A204.1 (cell line): ENCODE measurements around the gene SHISA6.
"Not testable (repeated sequence)": the region's sequence is repeated elsewhere in the genome, so short reads cannot be mapped to it uniquely, and the experiment has no call there.

ENCODE experiments used
- FAIRE-seq: peaks from 2 replicates; lab custom pipeline; 2012; peaks lifted over from hg19 to GRCh38; lab: Jason Lieb, UNC

Gene SHISA6

GRCh38 chr17:11267999-11268575, 27.1 kb downstream of the SHISA6 start:
- no peak for FAIRE-seq

GRCh38 chr17:11269210-11269609, 28.2 kb downstream of the SHISA6 start:
- no peak for FAIRE-seq

GRCh38 chr17:11272191-11272590, 31.2 kb downstream of the SHISA6 start:
- no peak for FAIRE-seq

DNA sequence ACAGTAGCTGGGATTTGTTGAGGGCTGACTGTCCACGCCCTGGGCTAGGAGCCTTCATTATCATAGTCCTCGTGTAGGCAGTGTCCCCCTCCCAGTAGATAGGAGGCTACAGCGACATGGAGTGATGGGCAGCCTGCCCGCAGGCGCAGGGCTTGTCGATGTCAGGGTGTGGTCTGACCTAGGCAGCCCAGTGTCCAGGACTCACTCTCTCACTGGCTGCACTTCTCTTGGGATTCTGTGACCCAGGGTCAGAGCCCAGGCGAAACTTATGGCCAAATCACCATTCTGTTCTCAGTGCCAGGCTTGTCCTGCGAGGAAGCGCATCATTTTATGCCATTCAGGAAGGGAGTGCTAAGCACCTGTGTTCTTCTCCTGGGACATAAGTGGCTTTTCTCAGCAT, 32.6 kb downstream of the SHISA6 start:
- FAIRE-seq: no peak

DNA sequence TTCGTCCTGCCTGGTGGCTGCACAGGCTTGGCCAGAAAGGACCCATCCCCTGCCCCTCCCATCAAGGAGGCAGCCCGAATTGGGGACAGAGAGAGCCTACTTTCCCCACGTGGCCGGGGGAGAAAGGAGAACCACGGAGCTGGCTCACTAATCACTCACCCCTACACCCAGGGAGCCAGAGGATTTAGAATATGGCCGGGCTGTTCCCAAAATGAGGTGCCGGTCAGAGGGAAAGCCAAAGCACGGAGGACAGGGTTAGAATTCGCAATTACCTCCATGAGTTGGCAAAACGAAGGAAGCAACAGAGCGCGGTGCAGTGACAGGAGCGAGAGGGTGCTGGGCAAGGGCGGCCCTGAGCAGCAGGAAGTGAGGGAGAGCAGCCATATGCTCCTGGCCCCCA, 33.1 kb downstream of the SHISA6 start:
- FAIRE-seq: no peak

DNA sequence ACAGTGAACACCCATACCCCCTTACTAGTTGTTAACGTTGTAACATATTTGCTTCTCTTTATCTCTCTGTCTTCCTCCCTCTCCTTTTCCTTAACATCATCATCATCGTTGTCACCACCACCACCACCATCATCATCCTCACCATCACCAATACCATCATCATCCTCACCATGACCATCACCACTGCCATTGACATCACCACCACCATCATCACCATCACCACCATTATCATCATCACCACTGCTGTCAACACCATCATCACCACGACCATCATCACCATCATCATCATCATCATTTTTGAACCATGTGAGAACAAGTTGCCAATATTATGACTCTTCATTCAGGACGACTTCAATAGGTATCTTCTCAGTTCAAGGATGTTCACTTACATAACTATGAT, 35.5 kb downstream of the SHISA6 start:
- FAIRE-seq: no peak

DNA sequence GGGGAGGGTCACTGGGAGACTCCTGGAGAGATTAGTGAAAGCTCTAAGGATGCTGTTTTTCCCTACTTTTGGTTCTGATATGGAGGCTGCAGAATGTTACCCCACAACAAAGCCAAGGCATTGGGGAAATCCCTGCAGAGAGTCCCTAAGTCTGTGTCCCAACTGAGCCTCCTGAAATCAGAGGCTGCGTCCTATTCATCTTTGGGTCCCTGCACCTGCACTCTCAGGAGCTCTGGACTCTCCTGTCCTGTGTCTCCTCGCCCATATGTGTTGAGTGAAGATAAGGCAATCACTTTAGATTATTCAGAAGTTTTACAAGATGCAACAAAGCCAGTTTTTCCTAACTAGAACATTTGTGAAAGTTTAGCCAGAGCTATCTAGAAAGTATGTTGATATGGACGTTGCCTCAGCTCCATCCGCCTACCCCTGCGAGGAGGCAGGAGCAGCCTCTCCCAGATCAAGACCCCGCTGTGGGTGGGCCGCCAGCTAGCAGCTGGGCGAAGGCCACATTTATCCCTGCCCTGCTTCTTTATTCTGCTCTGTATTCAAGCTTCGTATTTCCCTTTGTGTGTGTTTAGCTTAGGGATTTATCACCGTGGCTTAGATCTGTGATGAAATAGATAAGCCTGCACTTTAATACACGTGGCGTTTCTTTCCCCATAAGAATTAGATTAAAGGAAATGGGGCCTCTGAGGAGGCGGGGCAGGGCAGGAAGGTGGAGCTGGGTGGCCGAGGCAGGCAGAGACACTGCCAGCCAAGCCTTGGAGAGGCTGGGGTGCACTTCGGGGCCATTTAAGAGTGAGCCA, 37.4 kb downstream of the SHISA6 start:
- no peak for FAIRE-seq

DNA sequence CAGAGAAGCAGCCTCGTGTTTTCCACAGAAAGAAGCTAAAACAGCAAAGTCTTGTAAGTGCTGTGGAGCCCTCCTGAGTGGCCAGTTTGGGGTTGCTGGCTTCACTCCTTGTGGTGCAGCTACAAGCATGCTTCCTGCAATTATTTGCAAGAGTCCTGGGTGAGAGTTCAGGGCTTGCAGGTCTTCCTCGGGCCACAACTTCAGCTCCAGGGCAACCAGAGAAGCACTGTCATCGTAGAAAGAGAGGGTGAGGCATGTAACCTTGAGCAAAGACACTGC, 37.9 kb downstream of the SHISA6 start:
- FAIRE-seq: no peak

- FAIRE-seq: no peak
These were observed 38.8 kb downstream of the SHISA6 start for GRCh38 chr17:11279776-11280344.

DNA sequence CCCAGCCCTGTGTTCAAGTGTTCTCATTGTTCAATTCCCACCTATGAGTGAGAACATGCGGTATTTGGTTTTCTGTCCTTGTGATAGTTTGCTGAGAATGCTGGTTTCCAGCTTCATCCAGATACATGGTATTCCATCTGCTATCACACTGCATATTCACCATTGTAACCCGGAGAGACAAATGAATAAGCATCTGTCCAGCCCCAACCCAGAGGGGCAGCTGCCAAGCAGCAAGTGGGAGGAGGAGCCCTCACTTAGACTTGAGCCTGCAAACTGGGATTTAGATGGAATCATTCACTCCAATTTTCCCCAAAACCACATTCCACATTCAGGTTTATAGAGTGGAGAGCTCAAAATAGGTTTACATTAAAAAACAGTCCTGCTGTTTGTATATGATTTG, 41.6 kb downstream of the SHISA6 start:
- no peak for FAIRE-seq

- FAIRE-seq: no peak
These were observed 43.8 kb downstream of the SHISA6 start for GRCh38 chr17:11284811-11285210.

DNA sequence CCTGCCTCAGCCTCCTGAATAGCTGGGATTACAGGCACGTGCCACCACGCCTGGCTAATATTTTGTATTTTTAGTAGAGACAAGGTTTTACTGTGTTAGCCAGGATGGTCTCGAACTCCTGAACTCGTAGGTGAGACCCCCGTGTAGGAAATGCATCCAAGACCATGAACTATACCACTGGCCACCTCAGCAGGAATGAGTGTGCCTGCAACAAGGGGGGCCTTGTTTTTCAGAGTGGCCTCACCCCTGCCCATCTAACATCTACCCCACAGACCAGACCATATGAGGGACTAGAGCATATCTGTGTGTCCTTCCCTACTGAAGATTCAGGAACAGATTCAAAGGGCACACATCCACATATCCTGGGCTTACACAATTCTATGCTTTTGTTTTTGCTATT, 44.9 kb downstream of the SHISA6 start:
- no peak for FAIRE-seq

DNA sequence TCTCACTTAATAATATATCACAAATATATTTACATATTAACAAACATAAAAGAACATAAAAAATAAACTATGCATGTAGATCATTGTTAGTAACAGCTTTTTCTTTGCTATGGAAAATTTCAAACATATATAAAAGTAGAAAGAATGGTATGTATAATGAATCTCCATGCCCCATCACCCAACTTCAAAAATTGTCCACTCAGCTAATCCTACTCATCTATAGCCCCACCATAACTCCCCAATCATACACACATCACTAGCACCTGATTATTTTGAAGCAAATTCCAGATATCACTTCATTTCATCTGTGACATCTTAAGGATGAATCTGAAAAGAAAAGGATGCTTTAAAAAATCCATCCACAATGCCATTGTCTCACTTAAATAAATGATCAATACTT, 46.8 kb downstream of the SHISA6 start:
- FAIRE-seq: no peak

- FAIRE-seq: no peak
These were observed 49.8 kb downstream of the SHISA6 start for GRCh38 chr17:11290814-11291213.

GRCh38 chr17:11292491-11292890, 51.5 kb downstream of the SHISA6 start:
- FAIRE-seq: no peak

DNA sequence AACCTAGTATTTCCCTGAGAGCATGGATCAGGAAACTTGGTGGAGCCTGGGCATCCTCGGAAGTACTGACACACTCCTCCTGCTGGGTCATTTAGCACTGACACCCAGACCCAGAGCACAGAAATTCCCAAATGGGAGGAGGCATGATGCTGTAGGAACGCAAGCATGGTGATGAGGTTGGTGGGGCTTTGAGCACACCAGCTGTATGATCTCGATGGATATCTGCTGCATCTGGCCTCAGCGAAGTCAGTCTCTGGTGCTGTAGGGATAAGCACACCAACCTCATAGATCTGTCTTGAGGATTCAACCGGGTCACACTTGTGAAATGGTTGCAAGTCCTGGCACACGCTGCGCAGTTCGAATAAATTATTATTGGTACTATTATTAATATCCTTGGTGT, 52.5 kb downstream of the SHISA6 start:
- FAIRE-seq: no peak

- FAIRE-seq: no peak
These were observed 53.8 kb downstream of the SHISA6 start for GRCh38 chr17:11294826-11295225.

DNA sequence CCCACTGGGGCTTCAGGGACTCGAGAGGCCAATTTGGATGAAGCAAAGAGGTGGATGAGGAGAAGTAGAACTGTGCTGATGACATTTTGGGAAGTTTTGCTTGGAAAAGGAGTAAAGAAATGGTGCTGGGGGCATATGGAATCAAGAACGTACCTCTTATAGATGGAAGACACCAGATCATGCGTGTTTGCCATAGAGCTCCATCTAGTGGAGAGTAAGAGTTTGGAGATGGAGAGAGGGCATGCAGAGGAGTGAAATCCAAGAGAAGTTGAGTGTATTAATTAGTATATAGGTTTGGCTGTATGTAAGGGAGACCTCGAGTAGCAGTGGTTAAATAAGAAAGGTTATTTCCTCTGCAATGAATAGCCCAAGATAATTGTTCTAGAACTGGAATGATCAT, 56.0 kb downstream of the SHISA6 start:
- no peak for FAIRE-seq

DNA sequence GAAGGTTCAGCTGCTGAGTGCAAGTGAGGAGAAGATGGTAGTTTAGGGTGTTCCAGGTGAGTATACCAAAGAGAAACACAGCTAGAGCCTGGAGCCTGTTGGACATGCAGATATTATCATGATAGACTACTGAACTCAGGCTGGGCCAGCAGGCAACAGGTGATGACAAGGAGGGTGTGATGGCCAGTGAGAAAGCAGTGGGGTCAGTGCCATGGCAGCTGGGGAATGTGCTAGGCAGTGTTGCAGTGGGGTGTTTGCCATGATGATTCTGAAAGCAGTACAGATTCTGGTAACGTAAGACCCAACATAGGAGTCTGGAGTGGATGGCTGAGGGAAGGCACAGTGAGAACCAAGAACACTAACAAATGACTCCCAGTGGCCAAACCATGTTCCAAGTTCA, 57.4 kb downstream of the SHISA6 start:
- no peak for FAIRE-seq

- FAIRE-seq: no peak
These were observed 59.2 kb downstream of the SHISA6 start for GRCh38 chr17:11300201-11300600.

DNA sequence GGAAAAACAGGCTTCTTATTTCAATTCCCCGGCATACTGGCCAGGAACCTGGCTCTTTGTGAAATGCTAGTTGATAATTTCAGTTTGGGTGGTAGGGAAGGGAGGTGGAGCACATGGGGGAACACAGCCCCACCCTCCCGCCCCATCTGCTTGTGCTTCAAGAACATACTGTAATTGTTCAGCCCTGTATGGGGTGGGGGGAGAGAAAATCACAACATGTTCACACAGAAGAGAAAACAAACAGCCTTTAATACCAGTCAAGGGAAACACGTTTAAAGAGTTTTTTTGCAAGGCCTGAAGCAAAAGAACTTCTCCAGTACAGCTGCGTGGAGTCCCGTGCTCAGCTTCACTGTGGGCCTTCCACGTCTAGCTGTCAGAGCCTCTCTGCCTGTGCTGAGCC, 59.7 kb downstream of the SHISA6 start:
- FAIRE-seq: no peak

- not testable (repeated sequence) for FAIRE-seq
These were observed 60.9 kb downstream of the SHISA6 start for GRCh38 chr17:11301874-11302273.

GRCh38 chr17:11302401-11303186, 61.6 kb downstream of the SHISA6 start:
- FAIRE-seq: no peak
